ENCODE data around the gene RPL13A.

- no peak for TF ChIP-seq CTCF (IDR thresholded peaks at IDR 0.05)
- TF ChIP-seq POLR2A (IDR thresholded peaks at IDR 0.05) = no peak
- TF ChIP-seq EP300 (IDR thresholded peaks at IDR 0.05) = no peak
- TF ChIP-seq POLR2AphosphoS5 (IDR thresholded peaks at IDR 0.05) = no peak
These were observed 39.0 kb upstream of the RPL13A start for GRCh38 chr19:49448432-49448786.

All from suprapubic skin (tissue), 4 donors.